Prostate gland (tissue), 2 donors: ENCODE data around the gene TAL2. TPM values are rescaled to one million over a fixed set of nuclear protein-coding genes. Genes with fewer than 3 reads are reported as not detected.

ENCODE experiments used
- DNase-seq: peaks from one replicate; pipeline ENCODE4 v3.0.0-alpha.2; 2019; ENCODE audit warnings: low spot score
- H3K27ac ChIP-seq, 2 donors: fragments of 200-600 bp; sonication (generic); 2 replicates each; pipeline ENCODE4 v1.5.1; 2017 to 2019
- H3K27me3 ChIP-seq: fragments of 200-600 bp; sonication (generic); replicated peaks from 2 replicates; pipeline ENCODE4 v1.5.1; 2019; ENCODE audit not compliant: insufficient read depth
- H3K36me3 ChIP-seq, 2 donors: fragments of 200-600 bp; sonication (generic); 1 replicate in 1 of 2; 2 replicates in 1 of 2; pipeline versions ENCODE4 v1.5.1 to v1.8.1; 2017 to 2019
- H3K4me1 ChIP-seq: fragments of 200-600 bp; sonication (generic); replicated peaks from 2 replicates; pipeline ENCODE4 v1.5.1; 2019
- H3K4me3 ChIP-seq, 2 donors: fragments of 200-600 bp; sonication (generic); 2 replicates each; pipeline ENCODE4 v1.5.1; 2017 to 2019
- H3K9me3 ChIP-seq: fragments of 200-600 bp; sonication (generic); 2 replicates; pipeline ENCODE4 v1.5.1; 2017
- CTCF ChIP-seq, 4 experiments: fragments of 200-600 bp in 2 of 4; fragments of 450-650 bp in 2 of 4; sonication (generic) in 2 of 4; IDR thresholded peaks; 1 replicate in 3 of 4; 2 replicates in 1 of 4; pipeline ENCODE4 v1.5.1; 2016 to 2019; ENCODE audit warnings: antibody characterized with exemption in 4 of 4, mild to moderate bottlenecking in 2 of 4, moderate library complexity in 2 of 4
- POLR2A ChIP-seq: fragments of 450-650 bp; IDR thresholded peaks from one replicate; pipeline ENCODE4 v1.6.1; 2016; ENCODE audit warnings: antibody characterized with exemption, mild to moderate bottlenecking
- POLR2AphosphoS5 ChIP-seq: sonication (generic); formaldehyde crosslinking; IDR thresholded peaks from one replicate; pipeline ENCODE4 v1.6.1; 2017; ENCODE audit warnings: antibody characterized with exemption
- WGBS: methylation state at CpG from one replicate; pipeline ENCODE4 v1.1.5; 2018; 5-methylcytosine and 5-hydroxymethylcytosine counted together
- intact Hi-C: fragments of 100-400 bp; cut with DNase I; formaldehyde crosslinking; loops from one replicate; pipeline ENCODE4 v1.14.2; 2022
- total RNA-seq, 2 donors: library from RNA; depleted of rRNA; stranded (reverse); fragments of >200 nt; gene quantifications; one replicate each; pipeline ENCODE4 v1.1.0, GENCODE V29; 2016

The TAL2 gene
- not detected for total RNA-seq

GRCh38 chr9:105662184-105663104 lies at the start of gene TAL2:
Gene TAL2, plus strand, starts transcription at chr9:105662457. Its CDS starts 40 bp downstream, at chr9:105662497.
- Histone ChIP-seq H3K27ac (no peak within 1 kb of the TSS), H3K36me3 (no peaks in the 10 kb centered on the region), H3K27me3 (no peaks in the 10 kb centered on the region), H3K9me3 (no peaks in the 10 kb centered on the region), H3K4me3 (no peak within 1 kb of the TSS), H3K4me1 (no peaks in the 10 kb centered on the region)
- WGBS, result 85% methylated on average over 12 of the region's 12 CpGs
- intact Hi-C loops, result no loop called here
- TF ChIP-seq CTCF (IDR thresholded peaks at IDR 0.05) (no peak), POLR2AphosphoS5 (no peak), POLR2A (no peak)
- DNase-seq, result no peak

- TF ChIP-seq POLR2A, result no peak
- TF ChIP-seq CTCF (IDR thresholded peaks at IDR 0.05), result no peak
- no peak for TF ChIP-seq POLR2AphosphoS5
- 90% methylated on average over 2 of the region's 2 CpGs for WGBS
- intact Hi-C loops, result no loop called here
These were observed 41.3 kb upstream of the TAL2 start for GRCh38 chr9:105621001-105621400.

GRCh38 chr9:105625088-105625487 lies 37.2 kb upstream of the TAL2 start:
- no peaks in the 10 kb centered on the region for H3K36me3 ChIP-seq
- 86% methylated on average over 1 of the region's 1 CpG for WGBS
- TF ChIP-seq POLR2A (no peak), POLR2AphosphoS5 (no peak), CTCF (IDR thresholded peaks at IDR 0.05) (no peak)
- no peak overlapping the region for H3K4me3 ChIP-seq
- H3K27me3 ChIP-seq, result no peaks in the 10 kb centered on the region
- no peak overlapping the region for H3K27ac ChIP-seq
- no peaks in the 10 kb centered on the region for H3K4me1 ChIP-seq
- intact Hi-C loops, result no loop called here
- H3K9me3 ChIP-seq, result no peaks in the 10 kb centered on the region
- no peak for DNase-seq

More at GRCh38 chr9:105621001-105621400, 41.3 kb upstream of the TAL2 start:
- no peaks in the 10 kb centered on the region for H3K4me1 ChIP-seq
- no peak overlapping the region for H3K27ac ChIP-seq
- H3K27me3 ChIP-seq, result no peaks in the 10 kb centered on the region
- H3K4me3 ChIP-seq, result no peak overlapping the region
- H3K36me3 ChIP-seq, result no peaks in the 10 kb centered on the region
- H3K9me3 ChIP-seq, result no peaks in the 10 kb centered on the region
- no peak for DNase-seq

- no peaks in the 10 kb centered on the region for H3K27me3 ChIP-seq
- 94% methylated on average over 1 of the region's 1 CpG for WGBS
- no peak for DNase-seq
- no peaks in the 10 kb centered on the region for H3K4me1 ChIP-seq
- TF ChIP-seq CTCF (IDR thresholded peaks at IDR 0.05), result no peak
- TF ChIP-seq POLR2AphosphoS5, result no peak
- no peak for TF ChIP-seq POLR2A
- no peak overlapping the region for H3K4me3 ChIP-seq
- no peaks in the 10 kb centered on the region for H3K36me3 ChIP-seq
- no peak overlapping the region for H3K27ac ChIP-seq
- no peaks in the 10 kb centered on the region for H3K9me3 ChIP-seq
- intact Hi-C loops, result no loop called here
These were observed 29.4 kb upstream of the TAL2 start for GRCh38 chr9:105632807-105633206.

- H3K4me3 ChIP-seq, result no peak overlapping the region
These were observed 28.8 kb upstream of the TAL2 start for GRCh38 chr9:105633411-105633810.

More at GRCh38 chr9:105633411-105633810, 28.8 kb upstream of the TAL2 start:
- TF ChIP-seq POLR2AphosphoS5 (no peak), POLR2A (no peak), CTCF (IDR thresholded peaks at IDR 0.05) (no peak)
- intact Hi-C loops, result no loop called here
- H3K4me1 ChIP-seq, result no peaks in the 10 kb centered on the region
- H3K27ac ChIP-seq, result no peak overlapping the region
- no peak for DNase-seq
- no peaks in the 10 kb centered on the region for H3K9me3 ChIP-seq
- H3K36me3 ChIP-seq, result no peaks in the 10 kb centered on the region
- H3K27me3 ChIP-seq, result no peaks in the 10 kb centered on the region
- WGBS, result 60% methylated on average over 3 of the region's 3 CpGs
